ENCODE data around the gene KLF11. TPM values are rescaled to one million over a fixed set of nuclear protein-coding genes. Genes with fewer than 3 reads are reported as not detected.

KLF11 gene
- total RNA-seq, 1 donor: 17.2 TPM

DNA sequence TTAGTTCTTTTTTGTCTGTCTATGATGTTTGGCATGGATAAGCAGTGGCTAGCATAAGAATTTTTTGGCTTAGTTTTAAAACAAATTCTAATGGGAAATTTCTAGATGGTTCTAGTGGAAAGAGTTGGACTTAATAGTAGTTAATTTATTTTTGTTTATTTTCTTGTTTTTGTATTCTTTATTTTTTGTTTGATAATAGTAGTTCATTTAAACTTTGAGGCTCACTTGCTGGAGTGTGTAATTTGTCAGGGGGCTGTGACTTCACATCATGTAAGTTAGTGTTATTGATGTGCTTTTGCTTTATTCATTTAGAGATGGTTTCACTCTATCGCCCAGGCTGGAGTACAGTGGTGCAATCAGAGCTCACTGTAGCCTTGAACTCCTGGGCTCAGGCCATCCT, 43.7 kb upstream of the KLF11 start:
- DNase-seq (ENCODE audit: low read depth): no peak
- no peak overlapping the region for H3K4me3 ChIP-seq (ENCODE audit: low read depth, low read length)
- TF ChIP-seq, protein P1, sequence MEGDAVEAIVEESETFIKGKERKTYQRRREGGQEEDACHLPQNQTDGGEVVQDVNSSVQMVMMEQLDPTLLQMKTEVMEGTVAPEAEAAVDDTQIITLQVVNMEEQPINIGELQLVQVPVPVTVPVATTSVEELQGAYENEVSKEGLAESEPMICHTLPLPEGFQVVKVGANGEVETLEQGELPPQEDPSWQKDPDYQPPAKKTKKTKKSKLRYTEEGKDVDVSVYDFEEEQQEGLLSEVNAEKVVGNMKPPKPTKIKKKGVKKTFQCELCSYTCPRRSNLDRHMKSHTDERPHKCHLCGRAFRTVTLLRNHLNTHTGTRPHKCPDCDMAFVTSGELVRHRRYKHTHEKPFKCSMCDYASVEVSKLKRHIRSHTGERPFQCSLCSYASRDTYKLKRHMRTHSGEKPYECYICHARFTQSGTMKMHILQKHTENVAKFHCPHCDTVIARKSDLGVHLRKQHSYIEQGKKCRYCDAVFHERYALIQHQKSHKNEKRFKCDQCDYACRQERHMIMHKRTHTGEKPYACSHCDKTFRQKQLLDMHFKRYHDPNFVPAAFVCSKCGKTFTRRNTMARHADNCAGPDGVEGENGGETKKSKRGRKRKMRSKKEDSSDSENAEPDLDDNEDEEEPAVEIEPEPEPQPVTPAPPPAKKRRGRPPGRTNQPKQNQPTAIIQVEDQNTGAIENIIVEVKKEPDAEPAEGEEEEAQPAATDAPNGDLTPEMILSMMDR (IDR thresholded peaks at IDR 0.05; ENCODE audit: insufficient read depth, low read length): no peak

DNA sequence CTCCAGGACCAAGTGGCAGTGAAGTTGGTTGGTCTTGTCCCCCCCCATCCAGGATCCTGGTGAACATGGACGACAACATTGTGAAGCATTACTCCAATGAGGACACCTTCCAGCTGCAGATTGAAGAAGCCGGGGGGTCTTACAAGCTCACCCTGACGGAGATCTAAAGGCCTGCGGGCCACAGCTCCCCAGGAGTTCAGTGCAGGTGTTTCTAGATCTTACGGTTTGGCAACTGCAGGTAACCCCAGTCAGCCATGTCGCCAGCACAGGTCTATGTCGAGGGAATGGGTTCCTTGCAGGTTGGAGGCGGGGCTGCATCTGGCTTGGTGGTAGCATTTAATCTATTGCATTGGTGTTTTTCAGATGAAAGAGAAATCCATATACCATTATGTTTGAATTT, 42.8 kb upstream of the KLF11 start:
- DNase-seq (ENCODE audit: low read depth): no peak
- H3K4me3 ChIP-seq (ENCODE audit: low read depth, low read length): no peak overlapping the region
- TF ChIP-seq, protein P1 (IDR thresholded peaks at IDR 0.05; ENCODE audit: insufficient read depth, low read length): no peak

DNA sequence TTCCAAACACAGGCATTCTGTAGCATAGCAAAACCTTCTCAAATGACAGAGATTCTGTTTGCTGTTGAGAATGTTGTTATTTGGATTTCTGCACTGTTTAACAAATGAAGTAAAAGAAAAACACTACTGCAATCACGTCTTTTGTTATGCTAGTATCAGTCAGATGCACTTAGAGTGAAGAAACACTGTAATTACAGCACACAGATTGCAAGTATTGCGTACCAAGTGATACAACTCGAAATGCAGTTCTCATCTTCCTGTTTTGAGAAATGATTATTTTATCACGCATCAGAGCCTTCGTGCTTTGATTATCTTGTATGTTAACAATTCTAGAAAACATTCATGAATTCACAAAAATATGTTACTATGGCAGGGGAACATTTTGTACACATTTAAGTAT, 41.8 kb upstream of the KLF11 start:
- DNase-seq (ENCODE audit: low read depth): no peak
- no peak overlapping the region for H3K4me3 ChIP-seq (ENCODE audit: low read depth, low read length)
- TF ChIP-seq, protein P1 (IDR thresholded peaks at IDR 0.05; ENCODE audit: insufficient read depth, low read length): no peak

DNA sequence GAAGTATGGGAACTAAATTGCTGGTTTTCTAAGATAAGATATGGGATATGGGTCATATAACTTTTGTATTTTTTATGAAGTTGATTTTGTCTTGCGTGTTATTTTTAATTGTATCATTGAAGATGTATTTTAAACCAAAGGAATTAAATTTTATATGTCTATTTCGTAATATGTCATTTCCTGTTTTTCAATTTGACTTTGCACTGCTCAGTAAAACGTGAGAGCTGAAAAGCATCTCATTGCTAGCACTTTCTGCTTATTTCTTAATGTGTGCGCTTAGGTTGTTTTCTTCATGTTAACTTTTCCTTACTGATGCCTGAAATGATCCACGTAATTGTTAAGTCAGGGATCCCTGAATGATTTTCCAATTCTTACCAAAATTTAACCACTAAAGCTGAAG, 41.2 kb upstream of the KLF11 start:
- TF ChIP-seq, protein P1 (IDR thresholded peaks at IDR 0.05; ENCODE audit: insufficient read depth, low read length): no peak
- H3K4me3 ChIP-seq (ENCODE audit: low read depth, low read length): no peak overlapping the region
- DNase-seq (ENCODE audit: low read depth): no peak

DNA sequence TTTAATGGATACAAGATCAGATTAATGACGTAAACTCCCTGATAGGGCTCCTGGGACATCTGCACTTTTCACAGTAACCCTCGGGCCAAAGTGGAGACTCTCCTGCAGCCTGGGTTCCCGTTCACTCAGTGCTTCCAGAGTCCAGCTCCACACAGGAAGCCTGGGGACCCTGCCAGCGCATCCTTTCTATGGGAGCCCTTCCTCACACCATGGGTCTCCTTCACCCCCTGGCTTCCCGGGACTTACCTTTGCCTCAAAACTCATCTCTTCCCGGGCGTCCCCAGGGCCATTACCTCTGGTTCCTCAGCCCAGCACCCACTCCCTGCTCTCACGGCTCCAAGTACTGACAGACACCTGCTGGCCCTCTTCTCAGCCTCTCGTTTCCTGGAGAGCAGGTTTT, 40.7 kb upstream of the KLF11 start:
- no peak overlapping the region for H3K4me3 ChIP-seq (ENCODE audit: low read depth, low read length)
- DNase-seq (ENCODE audit: low read depth): no peak
- TF ChIP-seq, protein P1 (IDR thresholded peaks at IDR 0.05; ENCODE audit: insufficient read depth, low read length): no peak

DNA sequence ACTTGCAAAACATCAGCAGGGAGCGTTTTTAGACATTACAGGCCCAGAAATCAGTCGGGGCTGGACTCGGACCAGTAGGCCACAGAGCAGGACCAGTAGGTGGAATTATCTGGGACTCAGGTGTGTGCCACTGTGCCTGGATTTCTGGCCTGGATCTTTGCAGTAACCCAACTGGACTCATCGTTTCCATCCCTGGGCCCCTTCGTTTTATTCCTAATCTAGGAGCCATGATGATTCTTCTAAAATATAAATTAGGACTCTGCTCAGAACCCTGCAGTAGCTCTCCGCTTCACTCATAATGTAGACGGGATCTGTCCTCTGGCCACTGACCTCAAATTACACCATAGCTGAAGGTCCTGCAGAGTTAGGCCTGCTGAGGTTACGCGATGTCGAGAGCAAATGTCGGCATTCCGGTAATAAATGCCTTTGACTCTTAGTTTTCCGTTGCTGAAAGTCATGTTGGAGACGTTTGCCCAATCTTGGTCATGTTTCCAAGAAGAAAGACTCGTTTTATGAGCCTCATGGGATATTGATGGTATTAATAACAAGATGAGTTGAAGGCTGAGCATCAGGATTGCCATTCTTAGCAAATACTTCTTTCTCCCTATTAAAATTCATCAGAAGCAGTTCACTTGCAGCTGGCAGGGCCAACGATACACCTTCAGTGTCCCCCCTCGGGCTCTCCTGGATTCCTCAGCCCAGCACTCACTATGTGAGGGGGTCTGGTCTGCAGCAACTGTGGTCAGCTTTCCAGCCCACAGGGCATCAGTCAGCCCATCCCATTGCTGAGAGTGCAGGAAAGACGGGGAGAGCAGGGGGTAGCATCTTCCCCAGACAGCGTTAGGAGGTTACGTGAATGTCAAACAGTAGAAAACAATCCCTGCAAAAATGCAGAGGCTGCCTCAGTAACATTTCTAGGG, 39.9 kb upstream of the KLF11 start:
- DNase-seq (ENCODE audit: low read depth): no peak
- no peak overlapping the region for H3K4me3 ChIP-seq (ENCODE audit: low read depth, low read length)
- TF ChIP-seq, protein P1 (IDR thresholded peaks at IDR 0.05; ENCODE audit: insufficient read depth, low read length): no peak

Measured in fibroblast of the aortic adventitia (primary cell).